ENCODE data around the gene TCF3. TPM values are rescaled to one million over a fixed set of nuclear protein-coding genes. Genes with fewer than 3 reads are reported as not detected.
"Not testable (repeated sequence)": the region's sequence is repeated elsewhere in the genome, so short reads cannot be mapped to it uniquely, and the experiment has no call there.

Gene TCF3
- total and polyA plus RNA-seq, 2 donors (not counting 1 experiment from before 2014, with no cell fraction given), result 39.3 to 54.7 TPM

DNA sequence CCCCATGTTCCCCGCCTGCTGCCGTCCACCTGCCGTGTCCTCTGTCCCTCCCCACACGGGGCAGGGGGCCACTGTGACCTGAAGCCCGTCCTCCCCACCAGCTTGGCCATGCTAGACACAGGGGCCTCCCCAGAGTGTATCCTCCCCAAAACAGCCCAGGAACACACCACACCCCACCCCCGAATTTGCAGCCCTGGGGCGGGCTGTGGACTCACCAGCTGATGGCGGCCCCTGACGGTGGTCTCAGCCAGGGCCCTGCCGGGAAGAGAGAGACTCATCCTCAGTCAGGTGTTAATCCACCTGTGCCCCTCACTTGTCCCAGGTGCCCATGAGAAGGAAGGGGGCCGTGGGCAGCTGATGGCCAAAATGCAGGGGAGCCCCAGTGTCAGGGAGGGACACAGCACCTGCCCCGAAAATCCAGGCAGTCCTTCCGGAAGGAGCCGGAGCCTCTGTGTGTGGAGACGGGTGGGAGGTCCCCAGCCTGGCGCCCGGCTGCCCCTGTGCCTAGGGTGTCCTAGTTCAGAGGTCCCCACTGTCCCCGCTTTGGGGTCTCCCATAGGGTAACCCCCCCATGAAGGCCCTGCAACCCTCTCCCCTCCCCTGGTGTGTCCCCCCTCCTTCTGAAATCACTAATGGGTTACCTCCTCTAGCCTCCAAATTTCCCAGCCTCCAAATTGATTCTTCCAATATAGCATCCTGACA is 39.3 kb upstream of the TCF3 start:
- Histone ChIP-seq H2AFZ (ENCODE audit: low read length) (no peak overlapping the region), H3K9me3 (ENCODE audit: control insufficient read depth, insufficient read depth, low read depth, low read length) (no peaks in the 10 kb centered on the region), H3K79me2 (ENCODE audit: control insufficient read depth, insufficient read depth, low read length) (no peaks in the 10 kb centered on the region), H3K4me1 (ENCODE audit: control insufficient read depth, extremely low read depth, insufficient read depth, low read length) (no peaks in the 10 kb centered on the region), H3K4me3 (replicated peaks in 1 of 4; ENCODE audit: control extremely low read depth in 1 of 4, insufficient read depth in 1 of 4, low read depth in 3 of 4, low read length in 4 of 4) (no peak overlapping the region), H3K36me3 (ENCODE audit: control insufficient read depth, insufficient read depth, low read length) (no peaks in the 10 kb centered on the region), H3K4me2 (ENCODE audit: extremely low read depth, insufficient read depth, low read length) (no peak overlapping the region), H4K20me1 (ENCODE audit: control insufficient read depth, extremely low read depth, insufficient read depth, low read length) (no peaks in the 10 kb centered on the region), H3K9ac (ENCODE audit: insufficient read depth, low read length) (no peak overlapping the region), H3K27ac (ENCODE audit: insufficient read depth, low read length) (no peak overlapping the region), H3K27me3 (ENCODE audit: control insufficient read depth, insufficient read depth, low read length) (no peaks in the 10 kb centered on the region)
- no peak for TF ChIP-seq EZH2 (IDR thresholded peaks at IDR 0.05; ENCODE audit: low read length, missing control alignments)
- TF ChIP-seq, protein P1, sequence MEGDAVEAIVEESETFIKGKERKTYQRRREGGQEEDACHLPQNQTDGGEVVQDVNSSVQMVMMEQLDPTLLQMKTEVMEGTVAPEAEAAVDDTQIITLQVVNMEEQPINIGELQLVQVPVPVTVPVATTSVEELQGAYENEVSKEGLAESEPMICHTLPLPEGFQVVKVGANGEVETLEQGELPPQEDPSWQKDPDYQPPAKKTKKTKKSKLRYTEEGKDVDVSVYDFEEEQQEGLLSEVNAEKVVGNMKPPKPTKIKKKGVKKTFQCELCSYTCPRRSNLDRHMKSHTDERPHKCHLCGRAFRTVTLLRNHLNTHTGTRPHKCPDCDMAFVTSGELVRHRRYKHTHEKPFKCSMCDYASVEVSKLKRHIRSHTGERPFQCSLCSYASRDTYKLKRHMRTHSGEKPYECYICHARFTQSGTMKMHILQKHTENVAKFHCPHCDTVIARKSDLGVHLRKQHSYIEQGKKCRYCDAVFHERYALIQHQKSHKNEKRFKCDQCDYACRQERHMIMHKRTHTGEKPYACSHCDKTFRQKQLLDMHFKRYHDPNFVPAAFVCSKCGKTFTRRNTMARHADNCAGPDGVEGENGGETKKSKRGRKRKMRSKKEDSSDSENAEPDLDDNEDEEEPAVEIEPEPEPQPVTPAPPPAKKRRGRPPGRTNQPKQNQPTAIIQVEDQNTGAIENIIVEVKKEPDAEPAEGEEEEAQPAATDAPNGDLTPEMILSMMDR (conservative IDR thresholded peaks at IDR 0.05 in 1 of 2, IDR thresholded peaks at IDR 0.05 in 1 of 2; ENCODE audit: low read depth in 1 of 2, low read length in 2 of 2), result no peak
- no peak for DNase-seq (ENCODE audit: low read depth in 2 of 2)

DNA sequence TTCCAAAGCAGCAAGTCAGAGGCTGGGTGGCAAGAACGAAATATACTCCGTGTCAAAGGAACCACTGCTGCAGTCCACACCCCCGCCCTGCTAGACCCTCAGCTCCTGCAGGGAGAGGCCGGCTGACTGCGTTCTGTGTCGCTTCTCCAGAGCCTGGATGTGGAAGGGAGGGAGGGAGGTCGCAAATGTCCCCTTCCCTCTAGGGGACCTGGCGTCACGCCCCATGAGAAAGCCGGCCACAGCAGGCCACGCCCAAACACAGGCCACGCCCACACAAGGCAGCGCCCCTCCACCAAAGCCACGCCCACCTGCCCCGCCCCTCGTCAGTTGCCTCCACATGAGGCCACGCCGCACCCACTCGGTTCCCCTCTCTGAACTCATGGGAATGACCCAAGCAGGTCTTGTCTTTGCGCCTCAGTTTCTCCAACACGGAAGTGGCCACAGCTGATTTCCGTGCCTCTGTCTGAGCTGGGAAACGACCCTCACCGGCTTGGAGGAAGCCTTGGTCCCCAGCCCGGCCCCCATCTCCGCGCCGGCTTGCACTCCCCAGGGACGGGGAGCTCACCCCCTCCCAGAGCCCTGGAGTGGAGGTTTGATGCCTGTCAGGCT is 38.4 kb upstream of the TCF3 start:
- H3K4me3 ChIP-seq (replicated peaks in 1 of 4; ENCODE audit: control extremely low read depth in 1 of 4, insufficient read depth in 1 of 4, low read depth in 3 of 4, low read length in 4 of 4), result no peak overlapping the region
- no peaks in the 10 kb centered on the region for H3K36me3 ChIP-seq (ENCODE audit: control insufficient read depth, insufficient read depth, low read length)
- H3K27me3 ChIP-seq (ENCODE audit: control insufficient read depth, insufficient read depth, low read length), result no peaks in the 10 kb centered on the region
- H3K9ac ChIP-seq (ENCODE audit: insufficient read depth, low read length), result no peak overlapping the region
- no peaks in the 10 kb centered on the region for H4K20me1 ChIP-seq (ENCODE audit: control insufficient read depth, extremely low read depth, insufficient read depth, low read length)
- DNase-seq (ENCODE audit: low read depth in 2 of 2), result no peak
- no peaks in the 10 kb centered on the region for H3K9me3 ChIP-seq (ENCODE audit: control insufficient read depth, insufficient read depth, low read depth, low read length)
- TF ChIP-seq EZH2 (IDR thresholded peaks at IDR 0.05; ENCODE audit: low read length, missing control alignments), result no peak
- TF ChIP-seq, protein P1 (conservative IDR thresholded peaks at IDR 0.05 in 1 of 2, IDR thresholded peaks at IDR 0.05 in 1 of 2; ENCODE audit: low read depth in 1 of 2, low read length in 2 of 2), result no peak
- H3K27ac ChIP-seq (ENCODE audit: insufficient read depth, low read length), result no peak overlapping the region
- H3K79me2 ChIP-seq (ENCODE audit: control insufficient read depth, insufficient read depth, low read length), result no peaks in the 10 kb centered on the region
- no peaks in the 10 kb centered on the region for H3K4me1 ChIP-seq (ENCODE audit: control insufficient read depth, extremely low read depth, insufficient read depth, low read length)
- no peak overlapping the region for H2AFZ ChIP-seq (ENCODE audit: low read length)
- no peak overlapping the region for H3K4me2 ChIP-seq (ENCODE audit: extremely low read depth, insufficient read depth, low read length)

DNA sequence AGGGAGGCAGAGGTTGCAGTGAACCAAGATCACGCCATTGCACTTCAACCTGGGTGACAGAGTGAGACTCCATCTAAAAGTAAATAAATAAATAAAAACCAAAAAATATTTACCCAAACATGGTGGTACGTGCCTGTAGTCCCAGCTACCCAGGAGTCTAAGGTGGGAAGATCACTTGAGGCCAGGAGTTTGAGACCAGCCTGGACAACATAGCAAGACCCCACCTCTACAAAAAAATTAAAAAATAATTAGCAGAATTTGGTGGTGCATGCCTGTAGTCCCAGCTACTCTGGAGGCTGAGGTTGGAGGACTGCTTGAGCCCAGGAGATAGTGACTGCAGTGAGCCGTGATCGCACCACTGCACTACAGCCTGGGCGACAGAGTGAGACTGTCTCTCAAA is 33.4 kb upstream of the TCF3 start:
- H3K27me3 ChIP-seq (ENCODE audit: control insufficient read depth, insufficient read depth, low read length); H3K4me1 ChIP-seq (ENCODE audit: control insufficient read depth, extremely low read depth, insufficient read depth, low read length); H3K36me3 ChIP-seq (ENCODE audit: control insufficient read depth, insufficient read depth, low read length); H3K27ac ChIP-seq (ENCODE audit: insufficient read depth, low read length); H3K79me2 ChIP-seq (ENCODE audit: control insufficient read depth, insufficient read depth, low read length); H2AFZ ChIP-seq (ENCODE audit: low read length); DNase-seq (ENCODE audit: low read depth in 2 of 2); H3K9ac ChIP-seq (ENCODE audit: insufficient read depth, low read length); H3K9me3 ChIP-seq (ENCODE audit: control insufficient read depth, insufficient read depth, low read depth, low read length); H3K4me3 ChIP-seq (replicated peaks in 1 of 4; ENCODE audit: control extremely low read depth in 1 of 4, insufficient read depth in 1 of 4, low read depth in 3 of 4, low read length in 4 of 4); H4K20me1 ChIP-seq (ENCODE audit: control insufficient read depth, extremely low read depth, insufficient read depth, low read length); H3K4me2 ChIP-seq (ENCODE audit: extremely low read depth, insufficient read depth, low read length): not testable (repeated sequence)
